Activated CD4-positive, alpha-beta memory T cell treated with anti-CD3 and anti-CD28 coated beads for 36 hours (primary cell): Measurements from ENCODE around the gene ADARB1. TPM values are rescaled to one million over a fixed set of nuclear protein-coding genes. Genes with fewer than 3 reads are reported as not detected.

Source experiments
- CTCF ChIA-PET: fragments of 350-600 bp; sonication (Branson Sonifier 250); formaldehyde crosslinking; loops from one replicate; lab custom pipeline; 2021; ENCODE audit warnings: antibody characterized with exemption, inconsistent platforms; lab: Charles Lee
- POLR2A ChIA-PET: fragments of 350-600 bp; sonication (Branson Sonifier 250); formaldehyde crosslinking; loops from one replicate; lab custom pipeline; 2021; ENCODE audit warnings: antibody characterized with exemption; lab: Charles Lee
- DNase-seq: peaks from one replicate; pipeline ENCODE4 v3.0.0-alpha.2; 2020
- H3K27ac Mint-ChIP-seq: one replicate; pipeline ENCODE4 v1.8.0; 2021; ENCODE audit warnings: mixed read lengths
- H3K27me3 Mint-ChIP-seq: one replicate; pipeline ENCODE4 v1.8.0; 2021; ENCODE audit warnings: mixed read lengths
- H3K36me3 Mint-ChIP-seq: one replicate; pipeline ENCODE4 v1.8.0; 2021; ENCODE audit warnings: mixed read lengths
- H3K4me1 Mint-ChIP-seq: one replicate; pipeline ENCODE4 v1.8.0; 2021; ENCODE audit warnings: low read depth, mixed read lengths
- H3K4me3 Mint-ChIP-seq: one replicate; pipeline ENCODE4 v1.8.0; 2021; ENCODE audit warnings: mild to moderate bottlenecking, mixed read lengths
- H3K9me3 Mint-ChIP-seq: one replicate; pipeline ENCODE4 v1.8.0; 2021; ENCODE audit warnings: mixed read lengths
- intact Hi-C: fragments of 100-400 bp; cut with micrococcal nuclease; formaldehyde crosslinking; loops from one replicate; pipeline ENCODE4 v1.15.1; 2023
- total RNA-seq, 2 experiments: library from RNA; stranded (reverse); gene quantifications; one replicate each; pipeline ENCODE4 v1.2.3, GENCODE V29; 2021

ADARB1 gene
- total RNA-seq, 2 experiments from 2014 or later: 37.6 to 40.6 TPM

GRCh38 chr21:45041984-45042663, 32.3 kb upstream of the ADARB1 start:
- H3K4me3 Mint-ChIP-seq: no peak overlapping the region
- no peaks in the 10 kb centered on the region for H3K36me3 Mint-ChIP-seq
- no peaks in the 10 kb centered on the region for H3K4me1 Mint-ChIP-seq
- no peak for DNase-seq
- POLR2A ChIA-PET: no interaction called here
- CTCF ChIA-PET: no interaction called here
- peaks cover 13% of the 10 kb centered on the region for H3K27me3 Mint-ChIP-seq
- intact Hi-C loops: no loop called here
- no peak overlapping the region for H3K27ac Mint-ChIP-seq
- peaks cover 9% of the 10 kb centered on the region for H3K9me3 Mint-ChIP-seq

GRCh38 chr21:45042664-45043161, 31.7 kb upstream of the ADARB1 start:
- POLR2A ChIA-PET: no interaction called here
- H3K36me3 Mint-ChIP-seq: no peaks in the 10 kb centered on the region
- H3K4me1 Mint-ChIP-seq: no peaks in the 10 kb centered on the region
- no peak overlapping the region for H3K4me3 Mint-ChIP-seq
- H3K9me3 Mint-ChIP-seq: peaks cover 14% of the 10 kb centered on the region
- no peak overlapping the region for H3K27ac Mint-ChIP-seq
- no peak for DNase-seq
- intact Hi-C loops: no loop called here
- peaks cover 12% of the 10 kb centered on the region for H3K27me3 Mint-ChIP-seq
- CTCF ChIA-PET: no interaction called here

GRCh38 chr21:45043541-45044020, 30.8 kb upstream of the ADARB1 start:
- POLR2A ChIA-PET: no interaction called here

DNA sequence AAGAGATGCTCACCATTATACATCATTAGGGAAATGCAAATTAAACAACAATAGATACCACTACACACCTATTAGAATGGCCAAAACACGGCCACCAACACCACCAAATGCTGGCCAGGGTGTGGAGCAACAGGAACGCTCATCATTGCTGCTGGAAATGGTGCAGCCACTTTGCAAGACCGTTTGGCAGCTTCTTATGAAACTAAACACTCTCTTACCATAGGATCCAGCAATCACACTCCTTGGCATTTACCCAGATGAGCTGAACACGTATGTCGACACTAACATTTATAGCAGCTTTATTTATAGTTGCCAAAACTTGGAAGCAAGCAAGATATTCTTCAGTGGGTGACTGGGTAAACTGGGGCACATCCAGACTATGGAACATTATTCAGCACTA, 28.9 kb upstream of the ADARB1 start:
- H3K9me3 Mint-ChIP-seq: peaks cover 19% of the 10 kb centered on the region
- POLR2A ChIA-PET: no interaction called here
- intact Hi-C loops: no loop called here
- peaks cover 14% of the 10 kb centered on the region for H3K27me3 Mint-ChIP-seq
- H3K27ac Mint-ChIP-seq: no peak overlapping the region
- DNase-seq: no peak
- CTCF ChIA-PET: interaction anchor here (1.0 kb wide), 1 partner anchor 83 kb away, joined by 4 read pairs; no protein-coding TSS in a partner anchor
- no peaks in the 10 kb centered on the region for H3K4me1 Mint-ChIP-seq
- H3K36me3 Mint-ChIP-seq: no peaks in the 10 kb centered on the region
- no peak overlapping the region for H3K4me3 Mint-ChIP-seq

More at GRCh38 chr21:45043541-45044020, 30.8 kb upstream of the ADARB1 start:
- Mint-ChIP-seq H3K4me1 (no peaks in the 10 kb centered on the region), H3K4me3 (no peak overlapping the region), H3K27me3 (peaks cover 12% of the 10 kb centered on the region), H3K36me3 (no peaks in the 10 kb centered on the region), H3K27ac (no peak overlapping the region), H3K9me3 (peaks cover 19% of the 10 kb centered on the region)
- CTCF ChIA-PET: no interaction called here
- no peak for DNase-seq
- intact Hi-C loops: no loop called here

GRCh38 chr21:45047257-45047656, 27.1 kb upstream of the ADARB1 start:
- H3K4me1 Mint-ChIP-seq: no peaks in the 10 kb centered on the region
- DNase-seq: no peak
- ChIA-PET CTCF (interaction anchor here (1.4 kb wide), 1 partner anchor 90 kb away, joined by 8 read pairs; no protein-coding TSS in a partner anchor), POLR2A (no interaction called here)
- H3K4me3 Mint-ChIP-seq: no peak overlapping the region
- H3K27me3 Mint-ChIP-seq: peaks cover 10% of the 10 kb centered on the region
- no peak overlapping the region for H3K27ac Mint-ChIP-seq
- H3K9me3 Mint-ChIP-seq: peaks cover 19% of the 10 kb centered on the region
- intact Hi-C loops: no loop called here
- H3K36me3 Mint-ChIP-seq: no peaks in the 10 kb centered on the region

DNA sequence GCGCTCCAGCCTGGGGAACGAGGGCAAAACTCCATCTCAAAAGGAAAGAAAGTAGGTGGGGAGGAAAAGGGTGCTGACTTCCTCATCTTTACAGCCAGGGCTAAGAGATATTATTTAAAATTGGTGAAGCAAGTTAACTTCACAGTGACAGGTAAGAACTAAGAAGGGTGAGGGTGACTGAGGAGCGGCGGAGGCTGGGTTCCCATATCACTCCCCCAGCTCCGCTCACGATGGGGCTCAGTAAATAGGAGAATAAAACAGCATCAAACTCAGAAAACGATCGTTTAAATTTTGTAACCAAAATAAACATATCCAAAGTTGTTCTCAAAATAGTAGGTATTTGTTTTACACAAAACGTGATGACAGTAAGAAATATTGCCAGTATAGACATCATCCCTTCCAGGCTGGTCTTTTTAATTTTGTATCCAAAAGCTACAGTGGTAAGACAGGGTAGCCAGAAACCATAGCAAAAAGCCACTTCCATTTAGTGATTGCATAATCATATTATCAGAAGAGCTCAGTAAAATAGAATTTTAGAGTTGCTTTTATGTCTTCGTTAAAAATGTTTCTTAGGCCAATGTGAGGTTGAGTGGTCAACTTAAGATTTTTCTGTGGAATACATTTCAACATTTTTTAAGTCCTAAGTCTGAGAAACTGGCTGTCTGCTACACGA, 26.2 kb upstream of the ADARB1 start:
- Mint-ChIP-seq H3K4me3 (no peak overlapping the region), H3K9me3 (peaks cover 19% of the 10 kb centered on the region), H3K27me3 (peaks cover 12% of the 10 kb centered on the region), H3K27ac (no peak overlapping the region), H3K4me1 (no peaks in the 10 kb centered on the region), H3K36me3 (no peaks in the 10 kb centered on the region)
- ChIA-PET CTCF (interaction anchor here (1.4 kb wide), 1 partner anchor 89 kb away, joined by 8 read pairs; no protein-coding TSS in a partner anchor), POLR2A (no interaction called here)
- no peak for DNase-seq
- intact Hi-C loops: no loop called here

- intact Hi-C loops: no loop called here
- peaks cover 17% of the 10 kb centered on the region for H3K27me3 Mint-ChIP-seq
- H3K27ac Mint-ChIP-seq: no peak overlapping the region
- no peak overlapping the region for H3K4me3 Mint-ChIP-seq
- POLR2A ChIA-PET: no interaction called here
- H3K36me3 Mint-ChIP-seq: no peaks in the 10 kb centered on the region
- CTCF ChIA-PET: no interaction called here
- H3K9me3 Mint-ChIP-seq: peaks cover 19% of the 10 kb centered on the region
- DNase-seq: no peak
- no peaks in the 10 kb centered on the region for H3K4me1 Mint-ChIP-seq
Observed at GRCh38 chr21:45048968-45049367, 25.4 kb upstream of the ADARB1 start.

- H3K36me3 Mint-ChIP-seq: no peaks in the 10 kb centered on the region
- no peak for DNase-seq
- H3K4me3 Mint-ChIP-seq: no peak overlapping the region
- no peak overlapping the region for H3K27ac Mint-ChIP-seq
- POLR2A ChIA-PET: no interaction called here
- H3K9me3 Mint-ChIP-seq: peaks cover 19% of the 10 kb centered on the region
- peaks cover 15% of the 10 kb centered on the region for H3K27me3 Mint-ChIP-seq
- intact Hi-C loops: no loop called here
- CTCF ChIA-PET: no interaction called here
- H3K4me1 Mint-ChIP-seq: no peaks in the 10 kb centered on the region
Observed at GRCh38 chr21:45049714-45050344, 24.6 kb upstream of the ADARB1 start.

GRCh38 chr21:45050345-45050796, 24.0 kb upstream of the ADARB1 start:
- Mint-ChIP-seq H3K9me3 (peaks cover 19% of the 10 kb centered on the region), H3K27me3 (peaks cover 15% of the 10 kb centered on the region), H3K4me1 (no peaks in the 10 kb centered on the region), H3K4me3 (no peak overlapping the region), H3K36me3 (no peaks in the 10 kb centered on the region), H3K27ac (no peak overlapping the region)
- intact Hi-C loops: no loop called here
- no peak for DNase-seq
- CTCF ChIA-PET: interaction anchor here (1.0 kb wide), 1 partner anchor 100 kb away, joined by 3 read pairs; no protein-coding TSS in a partner anchor
- POLR2A ChIA-PET: no interaction called here

- Mint-ChIP-seq H3K36me3 (no peaks in the 10 kb centered on the region), H3K27me3 (peaks cover 15% of the 10 kb centered on the region), H3K4me1 (no peaks in the 10 kb centered on the region), H3K4me3 (no peak overlapping the region), H3K9me3 (peaks cover 19% of the 10 kb centered on the region), H3K27ac (no peak overlapping the region)
- intact Hi-C loops: no loop called here
- CTCF ChIA-PET: interaction anchor here (1.0 to 1.6 kb wide), 2 partner anchors 86 to 101 kb away, joined by 3 to 4 read pairs; no protein-coding TSS in a partner anchor
- POLR2A ChIA-PET: no interaction called here
- DNase-seq: no peak
Observed at GRCh38 chr21:45050797-45051489, 23.4 kb upstream of the ADARB1 start.

DNA sequence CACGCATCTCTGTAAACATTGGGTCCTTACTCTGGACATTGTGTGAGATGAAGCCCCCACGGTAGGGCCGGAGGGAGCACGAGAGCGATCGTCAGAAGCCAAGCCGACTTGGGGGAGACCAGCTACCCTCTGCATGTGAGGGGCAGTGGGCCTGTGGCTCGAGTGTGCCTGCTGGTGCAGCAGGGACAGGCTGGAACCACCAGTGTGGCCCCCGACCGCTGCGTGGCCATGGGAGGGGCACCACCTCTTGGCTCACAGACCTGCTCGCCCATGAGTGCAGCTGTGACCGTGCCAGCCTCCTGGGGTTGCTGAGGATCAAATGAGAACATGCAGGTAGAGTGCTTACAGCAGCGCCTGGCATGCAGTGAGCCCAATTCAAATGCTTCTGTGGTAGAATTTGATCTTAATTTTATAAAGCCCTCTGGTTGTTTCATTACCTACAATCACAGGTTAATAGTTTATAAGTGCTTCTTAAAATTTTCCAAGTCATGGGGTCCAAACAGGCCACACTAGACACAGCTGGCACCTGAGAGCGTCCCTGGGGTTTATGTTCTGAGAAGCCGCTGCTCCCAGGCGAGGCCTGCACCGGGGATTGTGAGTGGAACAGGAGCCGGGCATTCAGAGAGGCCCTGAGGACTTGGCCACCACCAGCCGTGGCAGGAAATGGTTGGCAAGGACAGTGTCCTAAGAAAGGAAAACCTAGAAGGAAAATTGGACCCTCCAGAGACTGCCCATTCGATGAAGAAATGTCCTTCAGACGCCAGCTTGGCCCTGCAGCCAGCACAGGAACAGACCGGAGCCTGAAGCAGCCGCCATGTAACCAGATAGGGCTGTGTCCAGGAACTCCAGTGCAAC, 22.6 kb upstream of the ADARB1 start:
- ChIA-PET CTCF (interaction anchor here (0.9 to 1.6 kb wide), 2 partner anchors 75 to 86 kb away, joined by 3 to 4 read pairs; no protein-coding TSS in a partner anchor), POLR2A (no interaction called here)
- Mint-ChIP-seq H3K27ac (no peak overlapping the region), H3K27me3 (peaks cover 20% of the 10 kb centered on the region), H3K9me3 (peaks cover 13% of the 10 kb centered on the region), H3K4me3 (no peak overlapping the region), H3K4me1 (no peaks in the 10 kb centered on the region), H3K36me3 (no peaks in the 10 kb centered on the region)
- intact Hi-C loops: no loop called here
- DNase-seq: no peak
